HepG2 (cell line): ENCODE results near the gene IL17C. TPM values are rescaled to one million over a fixed set of nuclear protein-coding genes. Genes with fewer than 3 reads are reported as not detected.

Experiments used
- ATAD3A ChIP-seq: sonication (generic); formaldehyde crosslinking; IDR thresholded peaks from 2 replicates; pipeline ENCODE4 v1.4.0; 2020; ENCODE audit warnings: missing genetic modification reagents
- FOXA1 ChIP-seq, 2 experiments: fragments of 450-650 bp in 1 of 2; sonication (generic) in 1 of 2; formaldehyde crosslinking in 1 of 2; IDR thresholded peaks; 2 replicates each; pipeline versions ENCODE4 v1.4.0 to v1.6.1; 2016 to 2020; ENCODE audit warnings: missing genetic modification reagents in 1 of 2
- FOXA3 ChIP-seq: IDR thresholded peaks from 2 replicates; pipeline ENCODE4 v1.6.1; 2016; ENCODE audit warnings: missing genetic modification reagents, missing compliant biosample characterization
- HDAC6 ChIP-seq: fragments of 200-600 bp; sonication (generic); IDR thresholded peaks from 2 replicates; pipeline ENCODE4 v1.7.0; 2017; ENCODE audit warnings: mild to moderate bottlenecking, antibody characterized with exemption, low read length, low read depth
- KAT2B ChIP-seq: fragments of 150-350 bp; IDR thresholded peaks from 2 replicates; pipeline ENCODE4 v1.6.1; 2014; ENCODE audit warnings: low read depth, low read length, borderline replicate concordance
- KLF9 ChIP-seq: IDR thresholded peaks from 2 replicates; pipeline ENCODE4 v1.6.1; 2016; ENCODE audit warnings: low read depth
- MAFF ChIP-seq: IDR thresholded peaks from 2 replicates; pipeline ENCODE4 v1.6.1; 2011; ENCODE audit warnings: low read depth, low read length, improper control_type of control experiment
- NFKBIZ ChIP-seq: IDR thresholded peaks from 2 replicates; pipeline ENCODE4 v1.6.1; 2018; ENCODE audit warnings: missing genetic modification reagents, missing compliant biosample characterization
- NFYC ChIP-seq: IDR thresholded peaks from 2 replicates; pipeline ENCODE4 v1.6.1; 2016; ENCODE audit warnings: missing genetic modification reagents, missing compliant biosample characterization
- SOX13 ChIP-seq, 3 experiments: fragments of 450-650 bp in 1 of 3; sonication (generic) in 1 of 3; formaldehyde crosslinking in 1 of 3; IDR thresholded peaks in 2 of 3; conservative IDR thresholded peaks in 1 of 3; 2 replicates each; pipeline versions ENCODE4 v1.5.0 to v1.6.1; 2016 to 2020; ENCODE audit warnings: antibody characterized with exemption in 1 of 3, mild to moderate bottlenecking in 1 of 3, missing compliant biosample characterization in 1 of 3, missing genetic modification reagents in 1 of 3, moderate library complexity in 1 of 3
- TBL1XR1 ChIP-seq: fragments of 150-350 bp; IDR thresholded peaks from 2 replicates; pipeline ENCODE4 v1.6.1; 2014; ENCODE audit warnings: borderline replicate concordance, low read length; ENCODE audit not compliant: partially characterized antibody
- THAP7 ChIP-seq: sonication (generic); formaldehyde crosslinking; IDR thresholded peaks from 2 replicates; pipeline ENCODE4 v1.8.1; 2023; ENCODE audit warnings: mild to moderate bottlenecking, missing genetic modification reagents
- TOPORS ChIP-seq: sonication (generic); formaldehyde crosslinking; IDR thresholded peaks from 2 replicates; pipeline ENCODE4 v1.8.0; 2023; ENCODE audit warnings: mild to moderate bottlenecking, missing genetic modification reagents
- ZFP36 ChIP-seq: fragments of 150-350 bp; IDR thresholded peaks from 2 replicates; pipeline ENCODE4 v1.6.1; 2018; ENCODE audit warnings: borderline replicate concordance, low read length, low read depth; ENCODE audit not compliant: partially characterized antibody
- ZNF143 ChIP-seq: sonication (generic); formaldehyde crosslinking; IDR thresholded peaks from 2 replicates; pipeline ENCODE4 v1.4.0; 2020; ENCODE audit warnings: missing genetic modification reagents
- ZNF501 ChIP-seq: sonication (generic); formaldehyde crosslinking; IDR thresholded peaks from 2 replicates; pipeline ENCODE4 v1.5.1; 2020; ENCODE audit warnings: mild to moderate bottlenecking, moderate library complexity, missing genetic modification reagents
- ZNF781 ChIP-seq: sonication (generic); formaldehyde crosslinking; IDR thresholded peaks from 2 replicates; pipeline ENCODE4 v1.5.1; 2020; ENCODE audit warnings: borderline replicate concordance, mild to moderate bottlenecking, missing genetic modification reagents; ENCODE audit errors: not compliant biosample characterization
- ZNF788 ChIP-seq: sonication (generic); formaldehyde crosslinking; IDR thresholded peaks from 2 replicates; pipeline ENCODE4 v1.5.0; 2020; ENCODE audit warnings: mild to moderate bottlenecking, missing genetic modification reagents, borderline replicate concordance
- polyA plus RNA-seq, 8 experiments: library from polyadenylated mRNA; depleted of rRNA in 3 of 8; stranded (reverse) in 7 of 8; unstranded in 1 of 8; fragments of >200 nt; fragmentation: Illumina TruSeq in 4 of 8; extraction: Trizol in 4 of 8; gene quantifications; 2 replicates each; pipeline versions ENCODE4 v1.2.1 to v1.2.3, GENCODE V29; 2011 to 2016; ENCODE audit warnings: low read depth in 4 of 8, missing spikeins in 1 of 8, mixed read lengths in 1 of 8; ENCODE audit not compliant: insufficient read depth in 1 of 8
- total RNA-seq, 5 experiments: library from RNA; depleted of rRNA; stranded (reverse); fragments of >200 nt; fragmentation: Illumina TruSeq; extraction: Trizol; gene quantifications; 2 replicates each; pipeline ENCODE4 v1.2.3, GENCODE V29; 2016; ENCODE audit warnings: low read depth in 1 of 5
- TF ChIP-seq, protein P1 (sequence below): sonication (generic); formaldehyde crosslinking; IDR thresholded peaks from 2 replicates; pipeline ENCODE4 v1.4.0; 2020; ENCODE audit warnings: mild to moderate bottlenecking, low read depth, missing genetic modification reagents
- TF ChIP-seq, protein P2 (sequence below): sonication (generic); formaldehyde crosslinking; IDR thresholded peaks from 2 replicates; pipeline ENCODE4 v1.5.1; 2020; ENCODE audit warnings: mild to moderate bottlenecking, moderate library complexity, missing genetic modification reagents
- TF ChIP-seq, protein P3 (sequence below): sonication (generic); formaldehyde crosslinking; IDR thresholded peaks from 2 replicates; pipeline ENCODE4 v1.4.0; 2020; ENCODE audit warnings: missing genetic modification reagents; ENCODE audit errors: not compliant biosample characterization

IL17C gene
- total and polyA plus RNA-seq, 2 of the 13 experiments (the other 11 are each of a cell fraction or from before 2014, with no cell fraction given) = not detected

- peak; percentile 38; the same call in 1 of the 2 replicates for TF ChIP-seq ZNF143
- no peak for TF ChIP-seq ATAD3A (CRISPR knock-in tag)
- peak; percentile 31; the same call in 1 of the 2 replicates for TF ChIP-seq THAP7 (CRISPR knock-in tag)
- no peak for TF ChIP-seq HDAC6
- no peak for TF ChIP-seq ZNF781
- peak; percentile 77 for TF ChIP-seq FOXA3 (CRISPR knock-in tag)
- no peak for TF ChIP-seq ZFP36
- TF ChIP-seq MAFF = no peak
- peak; percentile 15; the same call in 1 of the 2 replicates for TF ChIP-seq NFYC (CRISPR knock-in tag)
- TF ChIP-seq FOXA1 (IDR thresholded peaks at IDR 0.05) = no peak
- TF ChIP-seq FOXA1 (CRISPR knock-in tag; IDR thresholded peaks at IDR 0.05) = peak; percentile 84
- peak; percentile 57 for TF ChIP-seq ZNF501 (CRISPR knock-in tag)
- TF ChIP-seq TBL1XR1 = no peak
- peak; percentile 72; the same call in 1 of the 2 replicates for TF ChIP-seq ZNF788 (CRISPR knock-in tag)
- TF ChIP-seq, protein P1, sequence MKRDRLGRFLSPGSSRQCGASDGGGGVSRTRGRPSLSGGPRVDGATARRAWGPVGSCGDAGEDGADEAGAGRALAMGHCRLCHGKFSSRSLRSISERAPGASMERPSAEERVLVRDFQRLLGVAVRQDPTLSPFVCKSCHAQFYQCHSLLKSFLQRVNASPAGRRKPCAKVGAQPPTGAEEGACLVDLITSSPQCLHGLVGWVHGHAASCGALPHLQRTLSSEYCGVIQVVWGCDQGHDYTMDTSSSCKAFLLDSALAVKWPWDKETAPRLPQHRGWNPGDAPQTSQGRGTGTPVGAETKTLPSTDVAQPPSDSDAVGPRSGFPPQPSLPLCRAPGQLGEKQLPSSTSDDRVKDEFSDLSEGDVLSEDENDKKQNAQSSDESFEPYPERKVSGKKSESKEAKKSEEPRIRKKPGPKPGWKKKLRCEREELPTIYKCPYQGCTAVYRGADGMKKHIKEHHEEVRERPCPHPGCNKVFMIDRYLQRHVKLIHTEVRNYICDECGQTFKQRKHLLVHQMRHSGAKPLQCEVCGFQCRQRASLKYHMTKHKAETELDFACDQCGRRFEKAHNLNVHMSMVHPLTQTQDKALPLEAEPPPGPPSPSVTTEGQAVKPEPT = 0 out of 2 replicates have a peak, but pooled peaks have one; percentile 9
- TF ChIP-seq KLF9 (CRISPR knock-in tag) = no peak
- TF ChIP-seq, protein P2, sequence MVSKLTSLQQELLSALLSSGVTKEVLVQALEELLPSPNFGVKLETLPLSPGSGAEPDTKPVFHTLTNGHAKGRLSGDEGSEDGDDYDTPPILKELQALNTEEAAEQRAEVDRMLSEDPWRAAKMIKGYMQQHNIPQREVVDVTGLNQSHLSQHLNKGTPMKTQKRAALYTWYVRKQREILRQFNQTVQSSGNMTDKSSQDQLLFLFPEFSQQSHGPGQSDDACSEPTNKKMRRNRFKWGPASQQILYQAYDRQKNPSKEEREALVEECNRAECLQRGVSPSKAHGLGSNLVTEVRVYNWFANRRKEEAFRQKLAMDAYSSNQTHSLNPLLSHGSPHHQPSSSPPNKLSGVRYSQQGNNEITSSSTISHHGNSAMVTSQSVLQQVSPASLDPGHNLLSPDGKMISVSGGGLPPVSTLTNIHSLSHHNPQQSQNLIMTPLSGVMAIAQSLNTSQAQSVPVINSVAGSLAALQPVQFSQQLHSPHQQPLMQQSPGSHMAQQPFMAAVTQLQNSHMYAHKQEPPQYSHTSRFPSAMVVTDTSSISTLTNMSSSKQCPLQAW (CRISPR knock-in tag) = peak; percentile 76; the same call in 1 of the 2 replicates
- peak; percentile 81; the same call in 1 of the 2 replicates for TF ChIP-seq TOPORS
- TF ChIP-seq NFKBIZ = peak; percentile 78
- no peak for TF ChIP-seq KAT2B
- TF ChIP-seq, protein P3, sequence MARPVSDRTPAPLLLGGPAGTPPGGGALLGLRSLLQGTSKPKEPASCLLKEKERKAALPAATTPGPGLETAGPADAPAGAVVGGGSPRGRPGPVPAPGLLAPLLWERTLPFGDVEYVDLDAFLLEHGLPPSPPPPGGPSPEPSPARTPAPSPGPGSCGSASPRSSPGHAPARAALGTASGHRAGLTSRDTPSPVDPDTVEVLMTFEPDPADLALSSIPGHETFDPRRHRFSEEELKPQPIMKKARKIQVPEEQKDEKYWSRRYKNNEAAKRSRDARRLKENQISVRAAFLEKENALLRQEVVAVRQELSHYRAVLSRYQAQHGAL (CRISPR knock-in tag) = no peak
- TF ChIP-seq SOX13 (IDR thresholded peaks at IDR 0.05) = no peak
- TF ChIP-seq SOX13 (CRISPR knock-in tag; conservative IDR thresholded peaks at IDR 0.05 in 1 of 2, IDR thresholded peaks at IDR 0.05 in 1 of 2) = peak in 1 of 2 experiments; percentile 50; a peak in 2 of 4 replicates
Observed at GRCh38 chr16:88618182-88618955, 20.0 kb upstream of the IL17C start (continued).
